ENCODE results near the gene DENND1A. TPM values are rescaled to one million over a fixed set of nuclear protein-coding genes. Genes with fewer than 3 reads are reported as not detected.

Gene DENND1A
- total and polyA plus RNA-seq, 4 donors, result 7.9 to 22.0 (median 13.9) TPM

GRCh38 chr9:123739387-123739786 is 190.5 kb downstream of the DENND1A start:
- no peak for DNase-seq (ENCODE audit: low spot score)
- Histone ChIP-seq H3K27ac (ENCODE audit: low read depth in 1 of 2, low read length in 2 of 2) (no peak overlapping the region), H3K36me3 (ENCODE audit: control insufficient read depth in 4 of 4, insufficient read depth in 3 of 4, low read depth in 1 of 4, low read length in 3 of 4) (no peaks in the 10 kb centered on the region), H3K4me3 (ENCODE audit: low read depth in 1 of 3, low read length in 3 of 3) (no peak overlapping the region), H3K4me1 (ENCODE audit: control insufficient read depth in 4 of 4, insufficient read depth in 4 of 4, low read length in 3 of 4) (peaks cover 7 to 29% (median 17%) of the 10 kb centered on the region in 4 donors), H3K9ac (ENCODE audit: low read depth in 1 of 2, low read length in 2 of 2) (no peak overlapping the region), H3K9me3 (ENCODE audit: control insufficient read depth in 4 of 4, low read length in 3 of 4) (no peaks in the 10 kb centered on the region), H3K27me3 (ENCODE audit: control insufficient read depth in 4 of 4, insufficient read depth in 4 of 4, low read length in 3 of 4) (no peaks in the 10 kb centered on the region)
- TF ChIP-seq EGR1 (IDR thresholded peaks at IDR 0.05; ENCODE audit: low read depth in 2 of 2) (no peak), MAX (IDR thresholded peaks at IDR 0.05) (no peak), YY1 (IDR thresholded peaks at IDR 0.05) (no peak), CTCF (IDR thresholded peaks at IDR 0.05; ENCODE audit: low read depth, low read length, missing input control) (no peak), SP1 (IDR thresholded peaks at IDR 0.05) (no peak), FOXA2 (IDR thresholded peaks at IDR 0.05) (no peak), REST (IDR thresholded peaks at IDR 0.05) (no peak), ATF3 (IDR thresholded peaks at IDR 0.05) (no peak), RXRA (IDR thresholded peaks at IDR 0.05) (no peak)
- 93% methylated on average over 1 of the region's 1 CpG for WGBS

GRCh38 chr9:123738648-123739047 is 191.3 kb downstream of the DENND1A start:
- DNase-seq (ENCODE audit: low spot score), result no peak
- Histone ChIP-seq H3K27me3 (ENCODE audit: control insufficient read depth in 4 of 4, insufficient read depth in 4 of 4, low read length in 3 of 4) (no peaks in the 10 kb centered on the region), H3K4me1 (ENCODE audit: control insufficient read depth in 4 of 4, insufficient read depth in 4 of 4, low read length in 3 of 4) (peaks cover 7 to 29% (median 19%) of the 10 kb centered on the region in 4 donors), H3K9ac (ENCODE audit: low read depth in 1 of 2, low read length in 2 of 2) (no peak overlapping the region), H3K9me3 (ENCODE audit: control insufficient read depth in 4 of 4, low read length in 3 of 4) (no peaks in the 10 kb centered on the region), H3K36me3 (ENCODE audit: control insufficient read depth in 4 of 4, insufficient read depth in 3 of 4, low read depth in 1 of 4, low read length in 3 of 4) (no peaks in the 10 kb centered on the region), H3K27ac (ENCODE audit: low read depth in 1 of 2, low read length in 2 of 2) (no peak overlapping the region), H3K4me3 (ENCODE audit: low read depth in 1 of 3, low read length in 3 of 3) (no peak overlapping the region)
- 42% methylated on average over 2 of the region's 2 CpGs for WGBS
- peak; percentile 72 for TF ChIP-seq MAX (IDR thresholded peaks at IDR 0.05)
- TF ChIP-seq HNF4G (IDR thresholded peaks at IDR 0.05), result no peak
- peak in 1 of 2 donors; percentile 52 for TF ChIP-seq EGR1 (IDR thresholded peaks at IDR 0.05; ENCODE audit: low read depth in 2 of 2)
- peak; percentile 70 for TF ChIP-seq REST (IDR thresholded peaks at IDR 0.05)
- TF ChIP-seq RAD21 (IDR thresholded peaks at IDR 0.05), result peak; percentile 66 to 67
- TF ChIP-seq GABPA (IDR thresholded peaks at IDR 0.05 in 1 of 2, conservative IDR thresholded peaks at IDR 0.05 in 1 of 2), result peak in 1 of 2 donors; percentile 40
- peak; percentile 55 to 60 for TF ChIP-seq JUND (IDR thresholded peaks at IDR 0.05)
- peak; percentile 80 for TF ChIP-seq FOXA1 (IDR thresholded peaks at IDR 0.05)
- TF ChIP-seq RXRA (IDR thresholded peaks at IDR 0.05), result peak; percentile 70 to 89
- TF ChIP-seq NR2F2 (IDR thresholded peaks at IDR 0.05), result peak; percentile 62
- peak; percentile 62 for TF ChIP-seq SP1 (IDR thresholded peaks at IDR 0.05)
- TF ChIP-seq YY1 (IDR thresholded peaks at IDR 0.05), result peak; percentile 85
- no peak for TF ChIP-seq CTCF (IDR thresholded peaks at IDR 0.05; ENCODE audit: low read depth, low read length, missing input control)
- TF ChIP-seq ATF3 (IDR thresholded peaks at IDR 0.05), result peak; percentile 38
- TF ChIP-seq TAF1 (conservative IDR thresholded peaks at IDR 0.05), result no peak
- TF ChIP-seq FOXA2 (IDR thresholded peaks at IDR 0.05), result peak; percentile 92
- TF ChIP-seq HNF4A (conservative IDR thresholded peaks at IDR 0.05), result peak; percentile 77 to 87
